ENCODE results near the gene LTF. TPM values are rescaled to one million over a fixed set of nuclear protein-coding genes. Genes with fewer than 3 reads are reported as not detected.

LTF gene
- total RNA-seq, 1 donor from 2014 or later: not detected

DNA sequence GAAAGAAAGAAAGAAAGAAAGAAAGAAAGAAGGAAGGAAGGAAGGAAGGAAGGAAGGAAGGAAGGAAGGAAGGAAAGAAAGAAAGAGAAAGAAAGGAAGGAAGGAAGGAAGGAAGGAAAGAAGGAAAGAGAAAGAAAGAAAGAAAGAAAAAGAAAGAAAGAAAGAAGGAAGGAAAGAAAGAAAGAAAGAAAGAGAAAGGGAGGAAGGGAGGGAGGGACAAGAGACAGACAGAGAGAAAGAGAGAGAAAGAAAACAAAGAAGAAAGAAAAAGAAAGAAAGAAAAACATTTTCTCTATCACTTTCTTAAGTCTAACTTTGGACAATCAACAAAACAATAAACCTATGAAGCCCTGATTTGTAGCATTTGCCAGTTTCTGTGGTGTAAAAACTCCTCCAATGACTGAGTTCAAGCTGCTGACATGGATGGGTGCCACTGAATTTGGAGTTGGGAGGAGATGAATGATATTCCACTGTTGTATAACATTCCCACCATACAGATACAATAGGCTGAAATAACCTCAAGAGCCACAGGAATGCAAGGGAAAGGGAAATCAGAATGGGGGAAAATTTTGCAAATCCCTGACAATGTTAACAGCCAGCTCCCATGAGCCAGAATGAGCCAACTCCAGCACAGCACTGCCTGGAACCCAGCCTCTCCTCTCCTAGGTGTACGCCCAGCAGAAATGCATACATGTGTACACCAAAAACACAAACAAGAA is 18.1 kb upstream of the LTF start:
- Mint-ChIP-seq H3K4me1 (ENCODE audit: low read depth, unreplicated experiment) (peaks cover 13% of the 10 kb centered on the region), H3K4me3 (ENCODE audit: unreplicated experiment) (peak overlapping the region; percentile 9), H3K36me3 (ENCODE audit: low read depth, unreplicated experiment) (no peaks in the 10 kb centered on the region), H3K27ac (ENCODE audit: unreplicated experiment) (peak overlapping the region; percentile 59), H3K9me3 (ENCODE audit: unreplicated experiment) (no peaks in the 10 kb centered on the region), H3K27me3 (ENCODE audit: low read depth, unreplicated experiment) (peaks cover 15% of the 10 kb centered on the region)
- Histone ChIP-seq H3K9ac (ENCODE audit: low read length) (no peak overlapping the region), H3K4me2 (ENCODE audit: low read length) (peak overlapping the region; percentile 32), H3K79me2 (ENCODE audit: insufficient read depth, low read length) (no peaks in the 10 kb centered on the region), H4K20me1 (ENCODE audit: insufficient read depth, low read length) (no peaks in the 10 kb centered on the region), H2AFZ (ENCODE audit: low read depth, low read length) (no peak overlapping the region), H3K36me3 (ENCODE audit: insufficient read depth, low read length) (no peaks in the 10 kb centered on the region), H3K4me3 (ENCODE audit: insufficient read depth, low read depth, low read length) (no peak overlapping the region), H3K9me3 (ENCODE audit: insufficient read depth, low read depth, low read length) (no peaks in the 10 kb centered on the region), H3K4me1 (ENCODE audit: insufficient read depth, low read length) (peaks cover 7% of the 10 kb centered on the region), H3K27ac (ENCODE audit: low read depth, low read length) (peak overlapping the region; percentile 3), H3K27me3 (ENCODE audit: insufficient read depth, low read length) (peaks cover 4% of the 10 kb centered on the region)
- FAIRE-seq (peak; percentile 62), DNase-seq (ENCODE audit: low read depth) (peak; percentile 91)
- no peak for TF ChIP-seq EZH2 (IDR thresholded peaks at IDR 0.05; ENCODE audit: insufficient read depth, low read length)
- TF ChIP-seq, protein P1, sequence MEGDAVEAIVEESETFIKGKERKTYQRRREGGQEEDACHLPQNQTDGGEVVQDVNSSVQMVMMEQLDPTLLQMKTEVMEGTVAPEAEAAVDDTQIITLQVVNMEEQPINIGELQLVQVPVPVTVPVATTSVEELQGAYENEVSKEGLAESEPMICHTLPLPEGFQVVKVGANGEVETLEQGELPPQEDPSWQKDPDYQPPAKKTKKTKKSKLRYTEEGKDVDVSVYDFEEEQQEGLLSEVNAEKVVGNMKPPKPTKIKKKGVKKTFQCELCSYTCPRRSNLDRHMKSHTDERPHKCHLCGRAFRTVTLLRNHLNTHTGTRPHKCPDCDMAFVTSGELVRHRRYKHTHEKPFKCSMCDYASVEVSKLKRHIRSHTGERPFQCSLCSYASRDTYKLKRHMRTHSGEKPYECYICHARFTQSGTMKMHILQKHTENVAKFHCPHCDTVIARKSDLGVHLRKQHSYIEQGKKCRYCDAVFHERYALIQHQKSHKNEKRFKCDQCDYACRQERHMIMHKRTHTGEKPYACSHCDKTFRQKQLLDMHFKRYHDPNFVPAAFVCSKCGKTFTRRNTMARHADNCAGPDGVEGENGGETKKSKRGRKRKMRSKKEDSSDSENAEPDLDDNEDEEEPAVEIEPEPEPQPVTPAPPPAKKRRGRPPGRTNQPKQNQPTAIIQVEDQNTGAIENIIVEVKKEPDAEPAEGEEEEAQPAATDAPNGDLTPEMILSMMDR (IDR thresholded peaks at IDR 0.05; ENCODE audit: insufficient read depth, low read depth, low read length): no peak

DNA sequence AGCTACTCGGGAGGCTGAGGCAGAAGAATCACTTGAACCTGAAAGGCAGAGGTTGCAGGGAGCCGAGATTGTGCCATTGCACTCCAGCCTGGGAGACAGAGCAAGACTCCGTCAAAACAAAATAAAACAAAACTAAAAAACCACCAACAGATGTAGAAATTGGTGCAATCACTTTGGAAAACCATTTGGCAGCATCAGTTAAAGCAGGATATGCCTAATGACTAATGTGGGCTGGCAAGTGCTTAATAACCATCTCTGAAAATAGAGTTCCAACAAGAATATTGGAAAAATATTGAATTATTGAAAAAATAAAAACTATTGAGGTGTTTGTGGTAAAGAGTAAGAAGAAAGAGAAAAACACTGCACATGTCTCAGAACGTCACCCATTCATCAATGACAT is 16.9 kb upstream of the LTF start:
- Mint-ChIP-seq H3K27ac (ENCODE audit: unreplicated experiment) (peak overlapping the region; percentile 16), H3K36me3 (ENCODE audit: low read depth, unreplicated experiment) (no peaks in the 10 kb centered on the region), H3K27me3 (ENCODE audit: low read depth, unreplicated experiment) (peaks cover 20% of the 10 kb centered on the region), H3K9me3 (ENCODE audit: unreplicated experiment) (peaks cover 2% of the 10 kb centered on the region), H3K4me1 (ENCODE audit: low read depth, unreplicated experiment) (peaks cover 13% of the 10 kb centered on the region), H3K4me3 (ENCODE audit: unreplicated experiment) (no peak overlapping the region)
- Histone ChIP-seq H3K27ac (ENCODE audit: low read depth, low read length) (no peak overlapping the region), H3K4me1 (ENCODE audit: insufficient read depth, low read length) (peaks cover 7% of the 10 kb centered on the region), H3K9ac (ENCODE audit: low read length) (no peak overlapping the region), H3K27me3 (ENCODE audit: insufficient read depth, low read length) (peaks cover 15% of the 10 kb centered on the region), H3K36me3 (ENCODE audit: insufficient read depth, low read length) (no peaks in the 10 kb centered on the region), H3K4me2 (ENCODE audit: low read length) (no peak overlapping the region), H3K9me3 (ENCODE audit: insufficient read depth, low read depth, low read length) (no peaks in the 10 kb centered on the region), H3K79me2 (ENCODE audit: insufficient read depth, low read length) (no peaks in the 10 kb centered on the region), H2AFZ (ENCODE audit: low read depth, low read length) (no peak overlapping the region), H3K4me3 (ENCODE audit: insufficient read depth, low read depth, low read length) (no peak overlapping the region), H4K20me1 (ENCODE audit: insufficient read depth, low read length) (no peaks in the 10 kb centered on the region)
- TF ChIP-seq, protein P1 (IDR thresholded peaks at IDR 0.05; ENCODE audit: insufficient read depth, low read depth, low read length): no peak
- no peak for TF ChIP-seq EZH2 (IDR thresholded peaks at IDR 0.05; ENCODE audit: insufficient read depth, low read length)
- DNase-seq (ENCODE audit: low read depth) (no peak), FAIRE-seq (no peak)

All from astrocyte (in vitro differentiated cells and primary cell).